ENCODE measurements around the gene GNA12. TPM values are rescaled to one million over a fixed set of nuclear protein-coding genes. Genes with fewer than 3 reads are reported as not detected.
A peak's percentile ranks its signal among the peaks of the same experiment; 100 is the strongest.

Gene GNA12
- total RNA-seq, 1 experiment from 2014 or later: 15.0 TPM

GRCh38 chr7:2864204-2864985 is 20.3 kb upstream of the GNA12 start:
- Histone ChIP-seq H3K9ac (ENCODE audit: low read length) (peak overlapping the region; percentile 83), H3K27me3 (ENCODE audit: low read length) (no peaks in the 10 kb centered on the region), H3K9me3 (ENCODE audit: low read length) (no peaks in the 10 kb centered on the region), H2AFZ (ENCODE audit: low read length) (peak overlapping the region; percentile 60), H3K9me2 (replicated peaks; ENCODE audit: low read length) (no peaks in the 10 kb centered on the region), H3K4me2 (ENCODE audit: low read length) (peak overlapping the region; percentile 77), H3K27ac (ENCODE audit: low read length) (peak overlapping the region; percentile 97), H3K4me3 (ENCODE audit: low read length) (peak overlapping the region; percentile 51), H3K4me1 (ENCODE audit: insufficient read depth, low read length) (peaks cover 23% of the 10 kb centered on the region), H3K36me3 (ENCODE audit: low read depth, low read length) (no peaks in the 10 kb centered on the region), H3F3A (ENCODE audit: low read length, unreplicated experiment) (no peaks in the 10 kb centered on the region), H4K20me1 (ENCODE audit: low read length) (no peaks in the 10 kb centered on the region), H3K79me2 (ENCODE audit: low read length) (no peaks in the 10 kb centered on the region)
- ATAC-seq (peak; percentile 1; the same call in 1 of the 2 replicates), DNase-seq (peak; percentile 35)
- ChIA-PET POLR2A (ENCODE audit: unreplicated experiment) (no interaction called here), CTCF (interaction anchor here (1.1 to 1.5 kb wide), 2 partner anchors 12 to 44 kb away, joined by 4 to 5 read pairs; no protein-coding TSS in a partner anchor)
- BruUV-seq (replicated peaks): TSS peak; percentile 91
- TF ChIP-seq EZH2phosphoT487 (IDR thresholded peaks at IDR 0.05; ENCODE audit: borderline replicate concordance, low read length) (no peak), EZH2 (IDR thresholded peaks at IDR 0.05; ENCODE audit: low read length, unreplicated experiment) (no peak), CTCF (conservative IDR thresholded peaks at IDR 0.05; ENCODE audit: low read depth, low read length) (no peak)
- intact Hi-C loops (cut with micrococcal nuclease): loop anchor here (5.0 to 10.0 kb wide), 2 partner anchors 142 to 440 kb away; partner anchors contain the start of gene SDK1

- TF ChIP-seq EZH2phosphoT487 (IDR thresholded peaks at IDR 0.05; ENCODE audit: borderline replicate concordance, low read length) (no peak), CTCF (conservative IDR thresholded peaks at IDR 0.05; ENCODE audit: low read depth, low read length) (no peak), EZH2 (IDR thresholded peaks at IDR 0.05; ENCODE audit: low read length, unreplicated experiment) (no peak)
- H3K36me3 ChIP-seq (ENCODE audit: low read depth, low read length): no peaks in the 10 kb centered on the region
- no peaks in the 10 kb centered on the region for H3K9me3 ChIP-seq (ENCODE audit: low read length)
- intact Hi-C loops (cut with micrococcal nuclease): loop anchor here (1.0 to 10.0 kb wide), 3 partner anchors 105 to 441 kb away; partner anchors contain the start of gene SDK1
- BruUV-seq (replicated peaks): no TSS peak
- H4K20me1 ChIP-seq (ENCODE audit: low read length): no peaks in the 10 kb centered on the region
- peak; percentile 97 for ATAC-seq
- peaks cover 23% of the 10 kb centered on the region for H3K4me1 ChIP-seq (ENCODE audit: insufficient read depth, low read length)
- H3K9ac ChIP-seq (ENCODE audit: low read length): peak overlapping the region; percentile 83
- H3K27ac ChIP-seq (ENCODE audit: low read length): peak overlapping the region; percentile 97
- no peaks in the 10 kb centered on the region for H3K79me2 ChIP-seq (ENCODE audit: low read length)
- H3K27me3 ChIP-seq (ENCODE audit: low read length): no peaks in the 10 kb centered on the region
- CTCF ChIA-PET: interaction anchor here (1.1 to 1.5 kb wide), 2 partner anchors 12 to 43 kb away, joined by 4 to 5 read pairs; no protein-coding TSS in a partner anchor
- H3K4me2 ChIP-seq (ENCODE audit: low read length): peak overlapping the region; percentile 77
- no peaks in the 10 kb centered on the region for H3K9me2 ChIP-seq (replicated peaks; ENCODE audit: low read length)
- peak overlapping the region; percentile 60 for H2AFZ ChIP-seq (ENCODE audit: low read length)
- POLR2A ChIA-PET (ENCODE audit: unreplicated experiment): no interaction called here
- peak; percentile 94 for DNase-seq
- no peaks in the 10 kb centered on the region for H3F3A ChIP-seq (ENCODE audit: low read length, unreplicated experiment)
- H3K4me3 ChIP-seq (ENCODE audit: low read length): peak overlapping the region; percentile 54
Measured at GRCh38 chr7:2863461-2864066, 19.5 kb upstream of the GNA12 start.

Measured in PC-3 (cell line).